RPMI7951 (cell line): ENCODE results near the gene BPNT1. TPM values are rescaled to one million over a fixed set of nuclear protein-coding genes. Genes with fewer than 3 reads are reported as not detected.
A peak's percentile ranks its signal among the peaks of the same experiment; 100 is the strongest.
"Not testable (repeated sequence)": the region's sequence is repeated elsewhere in the genome, so short reads cannot be mapped to it uniquely, and the experiment has no call there.

Source experiments
- DNase-seq: peaks from one replicate; pipeline ENCODE4 v3.0.0-alpha.2; 2012; ENCODE audit warnings: low read depth
- total RNA-seq: library from RNA; depleted of rRNA; stranded (reverse); fragments of >200 nt; shearing (Covaris generic); gene quantifications from 2 replicates; pipeline ENCODE4 v1.2.3, GENCODE V29; 2014; rRNA removed

The BPNT1 gene, protein sequence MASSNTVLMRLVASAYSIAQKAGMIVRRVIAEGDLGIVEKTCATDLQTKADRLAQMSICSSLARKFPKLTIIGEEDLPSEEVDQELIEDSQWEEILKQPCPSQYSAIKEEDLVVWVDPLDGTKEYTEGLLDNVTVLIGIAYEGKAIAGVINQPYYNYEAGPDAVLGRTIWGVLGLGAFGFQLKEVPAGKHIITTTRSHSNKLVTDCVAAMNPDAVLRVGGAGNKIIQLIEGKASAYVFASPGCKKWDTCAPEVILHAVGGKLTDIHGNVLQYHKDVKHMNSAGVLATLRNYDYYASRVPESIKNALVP
- total RNA-seq: 19.3 and 32.3 TPM in 2 replicates

DNA sequence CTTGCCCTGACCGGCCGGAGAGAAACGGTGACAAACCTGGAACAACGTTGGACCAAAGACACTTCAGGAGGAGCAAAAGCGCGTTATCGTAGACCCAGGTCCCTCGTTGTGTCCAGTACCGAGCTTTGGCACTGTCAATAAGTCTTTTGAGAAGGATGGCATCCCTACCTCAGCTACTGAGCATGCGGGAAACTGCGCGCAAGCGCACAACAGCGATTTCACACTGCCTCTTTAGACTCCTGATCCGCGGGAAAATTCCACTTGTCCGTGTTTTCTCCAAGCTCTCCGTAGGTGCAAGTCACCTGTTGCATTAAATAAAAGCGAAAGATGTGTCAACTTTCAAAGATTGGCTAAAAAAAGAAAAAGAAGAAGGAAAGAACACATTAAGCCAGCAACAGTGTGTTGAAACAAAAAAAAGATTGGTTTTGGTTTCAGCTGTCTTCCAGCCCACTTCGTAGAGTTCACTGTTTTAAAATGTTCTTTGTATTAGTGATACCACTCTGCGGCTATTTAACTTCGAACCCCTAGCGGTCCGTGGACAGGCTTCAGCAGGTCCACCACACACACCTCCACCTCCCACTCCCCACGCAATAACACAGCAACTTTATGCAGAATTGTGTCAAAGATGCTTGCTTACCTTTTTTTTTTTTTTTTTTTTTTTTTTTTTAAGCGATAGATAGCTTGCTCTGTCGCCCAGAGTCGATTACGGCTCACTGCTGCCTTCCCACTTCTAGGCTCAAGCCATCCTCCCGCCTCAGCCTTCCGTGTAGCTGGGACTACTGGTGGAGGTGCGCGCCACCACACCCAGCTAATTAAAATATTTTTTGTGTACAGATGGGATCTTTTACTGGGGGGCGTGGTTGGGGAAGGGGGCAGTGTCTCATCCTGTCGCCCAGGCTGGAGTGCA lies at the start of gene BPNT1:
Gene BPNT1, minus strand, starts transcription at position 139 of the 907 bp plus-strand sequence. CDS start 9,942 bp downstream, outside the sequence.
- peak; percentile 88 for DNase-seq

DNA sequence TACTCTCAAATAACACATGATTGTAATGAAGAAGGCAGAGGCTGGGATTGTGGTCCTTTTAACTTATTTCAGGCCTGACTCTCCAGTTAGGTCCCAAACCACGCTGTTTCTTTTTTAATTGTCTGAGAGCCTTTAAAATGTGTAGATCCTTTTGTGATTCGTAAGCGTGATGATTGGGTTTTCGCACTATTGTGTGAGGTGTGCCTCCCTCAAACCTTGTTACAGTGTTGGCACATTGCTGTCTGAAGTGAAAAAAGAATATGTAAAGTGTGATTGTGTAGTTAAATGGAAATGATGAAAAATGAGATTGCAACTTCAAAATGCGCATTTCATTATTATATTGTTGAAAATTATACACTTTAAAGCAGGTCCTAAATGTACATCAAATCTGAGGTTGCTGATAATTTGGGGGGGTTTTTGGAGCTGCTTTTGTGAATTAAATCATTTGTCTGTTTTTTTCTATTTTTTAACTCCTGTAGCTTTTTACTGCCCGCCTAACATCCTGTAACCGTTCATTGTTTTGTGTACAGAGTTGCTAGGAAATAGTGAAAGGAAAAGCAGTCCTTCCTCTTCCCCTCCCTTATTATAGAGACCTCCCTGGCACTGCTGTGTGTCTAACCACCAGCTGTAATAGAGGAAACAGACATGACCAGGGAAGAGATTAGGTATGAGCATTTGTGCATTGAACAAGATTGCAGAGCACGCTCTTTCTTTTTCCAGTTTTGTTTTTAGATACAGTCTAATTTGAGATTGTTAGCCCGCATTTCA lies 47.6 kb upstream of the BPNT1 start:
- DNase-seq: no peak

DNA sequence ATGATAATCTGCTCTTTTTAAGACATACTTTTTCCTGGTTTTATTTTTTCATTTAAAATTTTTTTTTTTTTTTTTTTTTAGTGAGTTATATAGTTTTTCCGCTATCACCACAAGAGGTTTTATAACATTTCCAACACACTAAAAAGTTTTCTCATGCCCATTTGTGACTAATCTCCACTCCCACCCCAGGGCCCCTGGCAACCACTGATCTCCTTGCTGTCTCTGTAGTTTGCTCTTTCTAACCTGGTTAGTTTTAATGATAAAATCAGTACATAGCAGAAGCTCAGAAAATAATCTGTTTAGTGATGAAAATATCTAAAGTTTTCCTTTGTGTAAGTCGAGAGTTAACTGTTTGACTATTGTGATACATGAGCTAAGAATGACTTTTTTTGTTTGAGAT lies 46.2 kb upstream of the BPNT1 start:
- no peak for DNase-seq

DNA sequence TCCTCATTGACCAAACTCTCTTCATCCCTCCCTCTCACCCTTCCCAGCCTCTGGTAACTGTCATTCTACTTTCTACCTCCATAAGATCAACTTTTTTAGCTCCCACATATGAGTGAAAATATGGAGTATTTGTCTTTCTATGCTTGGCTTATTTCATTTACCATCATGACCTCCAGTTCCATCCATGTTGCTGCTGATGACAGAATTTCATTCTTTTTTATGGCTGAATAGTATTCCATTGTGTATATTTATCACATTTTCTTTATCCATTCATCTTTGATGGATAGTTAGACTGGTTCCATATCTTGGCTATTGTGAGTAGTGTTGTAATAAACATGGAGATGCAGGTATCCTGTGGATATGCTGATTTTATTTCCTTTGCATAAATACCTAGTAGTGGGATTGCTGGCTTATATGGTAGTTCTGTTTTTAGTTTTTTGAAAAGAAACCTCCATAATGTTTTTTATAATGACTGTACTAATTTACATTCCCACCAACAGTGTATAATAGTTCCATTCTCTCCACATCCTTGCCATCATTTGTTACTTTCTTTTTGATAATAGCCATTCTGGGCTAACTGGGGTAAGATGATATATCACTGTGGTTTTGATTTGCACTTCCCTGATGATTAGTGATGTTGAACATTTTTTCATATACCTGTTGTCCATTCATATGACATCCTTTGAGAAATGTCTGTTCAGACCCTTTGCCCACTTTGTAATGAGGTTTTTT lies 40.1 kb upstream of the BPNT1 start:
- DNase-seq: no peak

DNA sequence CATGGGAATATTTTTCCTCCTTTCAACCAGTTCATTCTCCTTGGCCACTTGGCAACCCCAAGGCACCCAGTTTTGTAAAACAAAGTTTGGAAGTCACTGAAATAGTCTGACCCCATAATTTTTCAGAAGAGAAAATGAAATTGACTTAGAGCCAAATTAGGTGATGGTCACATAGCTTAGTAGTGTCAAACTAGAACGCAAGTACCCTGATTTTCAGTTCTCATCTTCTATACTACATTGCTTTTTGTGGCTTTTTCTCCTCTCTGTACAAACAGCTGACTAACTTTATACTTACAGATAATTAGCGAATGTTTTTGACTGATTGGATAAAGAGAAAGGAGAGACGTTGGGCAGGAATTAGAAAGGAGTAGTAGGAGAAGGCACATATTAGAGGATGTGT lies 37.5 kb upstream of the BPNT1 start:
- DNase-seq: no peak

DNA sequence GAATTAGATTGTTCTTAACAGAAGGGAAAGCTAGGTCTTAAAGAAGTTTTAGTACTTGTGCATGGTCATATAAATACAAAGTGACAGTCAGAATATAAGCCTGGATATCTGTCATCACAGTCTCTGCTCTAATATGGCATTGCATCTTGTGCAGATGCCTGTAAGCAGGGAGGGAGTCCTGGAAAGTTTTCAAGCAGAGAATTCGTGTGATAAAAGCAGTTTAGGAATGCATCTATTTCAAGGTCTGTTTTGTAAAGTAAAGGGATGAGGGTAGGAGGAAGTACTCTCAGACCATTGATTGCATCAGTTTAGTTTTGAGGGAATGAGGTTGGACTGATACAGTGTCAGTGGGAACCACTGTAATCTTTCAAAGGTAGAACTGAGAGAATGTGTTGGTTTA lies 35.0 kb upstream of the BPNT1 start:
- no peak for DNase-seq

DNA sequence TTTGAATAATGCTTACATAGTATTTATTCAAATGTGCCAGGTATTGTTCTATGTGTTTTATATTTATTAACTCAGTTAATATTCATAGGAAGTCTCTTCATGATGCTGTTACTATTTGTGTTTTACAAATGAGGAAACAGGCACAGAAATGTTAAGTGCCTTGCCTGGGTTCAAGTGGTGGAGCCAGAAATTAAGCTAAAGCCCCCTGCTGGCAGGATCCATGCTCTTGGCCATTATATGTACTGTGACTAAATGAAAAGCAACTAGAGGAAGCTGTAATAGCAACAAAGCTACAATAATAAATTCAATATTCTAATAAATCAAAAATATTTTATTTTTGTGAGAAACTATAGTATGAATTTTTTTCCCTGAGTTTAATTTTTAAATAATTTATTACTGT lies 34.3 kb upstream of the BPNT1 start:
- no peak for DNase-seq

DNA sequence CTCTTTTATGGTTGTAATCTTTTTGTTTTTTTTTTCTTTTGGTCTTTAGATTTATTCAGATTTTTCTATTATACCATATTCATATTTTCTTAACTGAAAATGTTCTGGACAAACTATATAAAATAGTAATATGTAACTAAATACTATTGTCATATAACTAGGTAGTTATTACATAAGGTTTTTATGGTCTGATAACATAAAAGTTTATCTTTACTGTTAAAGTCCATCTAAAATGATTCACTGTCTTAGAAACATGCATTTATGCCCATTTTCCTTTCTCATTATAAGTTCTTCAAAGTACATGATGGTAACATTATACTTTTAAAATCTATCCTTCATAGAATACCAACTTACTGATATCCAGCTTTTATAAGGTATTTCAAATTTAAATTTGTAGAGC lies 33.5 kb upstream of the BPNT1 start:
- no peak for DNase-seq

DNA sequence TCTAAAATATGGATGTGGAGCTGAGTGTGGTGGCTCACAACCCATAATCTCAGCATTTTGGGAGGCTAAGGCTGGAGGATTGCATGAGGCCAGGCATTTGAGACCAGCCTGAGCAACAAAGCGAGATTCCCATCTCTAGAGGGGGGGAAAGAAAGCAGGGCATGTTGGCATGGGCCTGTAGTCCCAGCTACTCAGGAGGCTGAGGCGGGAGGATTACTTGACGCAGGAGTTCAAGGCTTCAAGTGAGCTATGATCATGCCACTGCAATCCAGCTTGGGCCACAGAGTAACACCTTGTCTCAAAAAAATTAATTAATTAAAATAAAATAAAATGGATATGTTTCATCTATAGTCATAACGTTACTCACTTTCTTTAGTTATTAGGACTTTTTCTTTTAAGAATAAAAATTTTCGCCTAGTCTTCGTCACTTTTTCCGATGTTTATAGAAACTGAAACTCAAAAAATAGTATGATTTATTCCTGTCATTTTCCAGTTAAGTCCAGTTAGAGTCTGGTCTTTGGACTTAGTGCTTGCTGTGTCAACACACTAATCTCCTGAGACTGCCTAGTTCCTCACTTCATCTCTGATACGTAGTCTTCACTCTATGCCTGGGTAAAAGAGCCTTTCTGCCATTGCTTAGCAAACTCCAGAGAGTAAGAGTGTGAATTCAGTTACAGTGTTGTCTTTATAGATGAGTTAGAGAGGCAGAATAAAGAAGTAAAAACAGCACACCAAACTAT lies 32.4 kb upstream of the BPNT1 start:
- DNase-seq: no peak

DNA sequence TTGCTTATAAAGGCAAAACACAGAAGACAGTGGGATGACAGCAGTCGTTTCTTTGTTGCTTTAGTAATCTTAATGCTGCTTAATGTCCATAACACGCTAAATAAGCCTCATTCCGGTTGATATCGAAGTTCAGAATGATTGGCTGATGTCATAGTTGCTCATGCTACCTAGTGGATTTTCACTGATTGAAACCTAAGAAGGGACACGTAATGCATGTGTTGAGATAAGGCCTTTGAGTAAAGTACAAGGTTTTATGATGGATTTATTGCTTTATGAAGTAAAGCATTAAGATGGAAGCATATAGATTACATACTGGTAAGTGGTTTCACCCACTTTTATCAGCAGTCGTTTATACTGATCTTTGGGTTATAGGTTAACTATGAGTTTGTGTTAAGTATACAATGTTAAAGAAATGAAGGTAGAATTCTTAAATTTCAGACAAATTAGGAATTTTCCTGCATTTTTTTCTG lies 29.5 kb upstream of the BPNT1 start:
- no peak for DNase-seq

DNA sequence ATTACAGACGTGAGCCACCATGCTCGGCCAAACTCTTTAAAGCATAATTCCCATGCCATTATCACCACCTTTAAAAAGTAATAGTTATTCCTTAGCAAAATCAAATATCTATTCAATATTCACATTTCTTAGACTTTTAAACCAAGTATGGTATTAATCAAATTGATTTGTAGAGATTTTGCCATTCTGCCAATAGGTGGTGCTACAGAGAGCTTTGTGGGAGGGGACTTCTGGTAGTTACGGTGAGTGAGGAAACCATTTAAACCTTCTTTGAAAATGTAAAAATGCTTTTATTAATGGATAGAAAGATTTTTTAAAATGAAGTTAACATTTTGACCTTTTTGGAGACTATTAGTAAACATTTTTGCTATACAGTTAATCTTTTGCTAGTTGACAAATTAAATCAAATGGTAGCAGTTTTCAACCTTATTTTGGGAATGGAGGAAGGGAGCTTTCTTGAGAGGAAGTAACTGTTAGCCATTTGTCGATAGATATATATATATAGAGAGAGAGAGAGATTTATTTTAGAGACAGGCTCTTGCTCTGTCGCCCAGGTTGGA lies 23.6 kb upstream of the BPNT1 start:
- DNase-seq: peak; percentile 34

DNA sequence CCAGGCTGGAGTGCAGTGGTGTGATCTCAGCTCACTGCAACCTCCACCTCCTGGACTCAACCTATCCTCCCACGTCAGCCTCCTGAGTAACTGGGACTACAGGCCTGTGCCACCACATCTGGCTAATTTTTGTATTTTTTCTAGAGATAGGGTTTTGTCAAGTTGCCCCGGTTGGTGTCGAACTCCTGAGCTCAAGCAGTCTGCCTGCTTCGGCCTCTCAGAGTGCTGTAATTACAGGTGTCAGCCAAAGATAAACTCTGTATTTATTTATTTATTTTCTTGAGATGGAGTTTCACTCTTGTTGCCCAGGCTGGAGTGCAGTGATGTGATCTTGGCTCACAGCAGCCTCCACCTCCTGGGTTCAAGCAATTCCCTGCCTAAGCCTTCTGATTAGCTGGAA lies 23.0 kb upstream of the BPNT1 start:
- not testable (repeated sequence) for DNase-seq

DNA sequence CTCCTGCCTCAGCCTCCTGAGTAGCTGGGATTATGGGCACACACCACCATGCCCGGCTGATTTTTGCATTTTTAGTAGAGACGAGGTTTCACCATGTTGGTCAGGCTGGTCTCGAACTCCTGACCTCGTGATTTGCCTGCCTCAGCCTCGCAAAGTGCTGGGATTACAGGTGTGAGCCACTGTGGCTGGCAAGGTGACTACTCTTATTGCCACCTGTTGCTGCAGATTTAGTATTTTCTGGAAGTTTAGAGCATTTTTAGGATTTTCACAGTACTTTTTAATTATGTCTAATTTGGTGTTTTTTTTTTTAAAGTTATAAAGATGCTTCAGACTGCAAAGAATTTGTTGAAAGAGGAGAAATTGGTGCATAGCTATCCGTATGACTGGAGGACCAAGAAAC lies 20.9 kb upstream of the BPNT1 start:
- not testable (repeated sequence) for DNase-seq

DNA sequence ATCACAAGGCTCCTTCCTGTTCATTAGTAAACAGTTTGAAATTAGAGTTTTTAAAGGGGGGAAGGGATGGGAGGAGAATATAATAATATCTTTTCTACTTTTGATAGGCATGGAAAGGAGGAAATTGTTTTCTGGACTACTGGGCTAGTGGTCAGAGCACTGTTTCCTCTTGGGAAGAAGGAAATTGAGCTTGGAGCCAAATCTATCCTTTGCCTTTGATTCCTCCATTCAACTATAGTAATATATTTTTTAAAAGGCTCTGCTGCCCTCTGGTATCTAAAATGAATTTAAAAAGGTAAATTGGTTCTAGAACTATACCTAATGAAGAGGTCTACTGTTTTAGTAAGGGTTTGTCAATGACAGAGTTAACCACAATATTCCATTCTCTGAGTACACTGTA lies 10.2 kb upstream of the BPNT1 start:
- DNase-seq: no peak

DNA sequence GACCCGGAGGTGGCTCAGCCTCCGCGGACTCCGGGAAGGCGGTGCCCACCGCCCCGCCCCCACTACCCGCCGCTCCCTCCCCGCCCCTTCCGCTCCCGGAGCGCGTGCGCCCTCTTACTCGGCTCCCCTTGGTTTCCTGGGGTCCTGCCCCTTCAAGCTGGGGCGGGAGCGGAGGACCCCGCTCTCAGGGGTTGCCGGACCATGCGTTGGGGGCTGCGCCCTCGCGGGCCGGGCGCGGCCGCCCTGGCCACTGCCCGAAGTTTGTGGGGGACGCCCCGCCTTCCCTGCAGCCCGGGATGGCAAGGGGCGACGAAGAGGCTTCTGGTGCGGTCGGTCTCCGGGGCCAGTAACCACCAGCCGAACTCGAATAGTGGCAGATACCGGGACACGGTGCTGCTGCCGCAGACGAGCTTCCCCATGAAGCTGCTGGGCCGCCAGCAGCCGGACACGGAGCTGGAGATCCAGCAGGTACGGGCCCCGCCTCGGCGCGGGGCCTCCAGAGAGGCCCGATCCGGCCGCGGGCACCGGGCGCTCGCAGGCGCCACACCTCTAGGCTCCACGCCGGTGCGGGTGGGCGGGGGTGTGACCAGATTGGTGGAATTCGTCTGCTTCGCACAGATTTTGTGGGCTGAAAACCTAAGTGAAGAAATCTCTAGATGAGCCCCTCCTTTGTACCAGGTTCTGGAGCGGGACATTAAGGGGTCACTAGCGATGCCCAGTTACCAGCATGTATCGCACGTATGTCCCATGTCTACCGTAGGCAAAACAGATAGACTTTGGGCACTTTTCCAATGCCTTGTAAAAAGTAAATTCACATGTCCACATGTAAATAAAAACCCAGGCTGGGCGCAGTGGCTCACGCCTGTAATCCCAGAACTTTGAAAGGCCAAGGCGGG lies 4.7 kb upstream of the BPNT1 start, which contains the start of gene IARS2:
Gene IARS2, plus strand, starts transcription at position 117 of the 896 bp plus-strand sequence. Its CDS starts 85 bp downstream, at position 202.
- DNase-seq: peak; percentile 80

DNA sequence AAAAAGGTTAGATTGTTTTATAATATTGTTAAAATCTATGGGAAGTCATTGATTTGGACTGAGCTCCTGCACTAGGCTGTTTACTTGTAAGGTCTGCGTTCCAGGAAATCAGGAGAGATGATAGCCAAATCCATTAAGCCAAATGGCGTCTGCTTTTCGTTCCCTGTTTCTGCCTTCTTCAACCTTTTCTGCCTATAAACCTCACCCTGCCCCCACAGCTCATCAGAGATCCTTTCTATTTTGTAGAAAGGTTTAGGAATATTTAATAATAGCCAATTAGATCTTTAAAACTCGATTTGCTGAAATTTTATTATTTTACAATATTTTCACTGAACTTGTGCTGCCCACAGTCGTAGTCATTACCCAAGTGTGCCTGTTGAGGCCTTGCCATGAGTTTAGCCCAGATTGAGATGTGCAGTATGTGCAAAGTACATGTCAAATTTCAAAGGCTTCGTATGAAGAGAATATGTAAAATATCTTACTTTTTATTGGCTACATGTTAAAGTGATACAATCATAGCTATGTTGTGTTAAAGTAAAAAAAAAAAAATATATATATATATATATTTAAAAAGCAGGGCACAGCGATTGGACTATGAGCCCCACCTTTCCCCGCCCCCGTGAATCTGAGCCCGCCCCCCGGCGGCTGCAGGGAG lies 3.9 kb upstream of the BPNT1 start:
- no peak for DNase-seq

DNA sequence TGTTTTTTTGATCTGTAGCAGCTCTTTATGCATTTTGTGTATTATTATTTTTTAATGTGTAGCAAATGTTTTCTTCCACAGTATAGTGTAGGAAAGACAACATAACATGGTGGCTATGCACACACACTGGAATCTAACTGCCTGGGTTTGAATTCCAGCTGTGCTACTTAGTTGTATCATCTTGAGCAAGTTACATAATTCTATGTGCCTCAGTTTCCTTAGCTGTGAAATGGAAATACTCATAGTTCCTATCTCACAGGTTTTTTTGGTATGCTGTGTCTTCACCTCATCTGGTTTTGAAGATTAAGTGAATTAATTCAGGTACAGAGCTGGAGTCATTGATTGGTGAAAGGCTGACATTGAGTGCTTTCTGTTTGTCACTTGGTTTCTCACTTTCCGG lies 3.1 kb upstream of the BPNT1 start:
- DNase-seq: no peak

DNA sequence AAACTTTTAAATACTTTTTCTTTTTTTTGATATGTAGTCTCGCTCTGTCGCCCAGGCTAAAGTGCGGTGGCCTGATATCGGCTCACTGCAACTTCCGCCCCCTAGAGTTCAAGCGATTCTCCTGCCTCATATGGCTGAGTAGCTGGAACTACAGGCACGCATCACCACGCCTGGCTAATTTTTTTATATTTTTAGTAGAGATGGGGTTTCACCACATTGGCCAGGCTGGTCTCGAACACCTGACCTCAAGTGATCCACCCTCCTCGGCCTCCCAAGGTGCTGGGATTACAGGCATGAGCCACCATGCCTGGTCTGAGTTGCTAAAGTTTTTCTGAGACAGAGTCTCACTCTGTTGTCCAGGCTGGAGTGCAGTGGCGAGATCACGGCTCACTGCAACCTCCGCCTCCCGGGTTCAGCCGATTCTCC lies 3.3 kb downstream of the BPNT1 start:
- not testable (repeated sequence) for DNase-seq

DNA sequence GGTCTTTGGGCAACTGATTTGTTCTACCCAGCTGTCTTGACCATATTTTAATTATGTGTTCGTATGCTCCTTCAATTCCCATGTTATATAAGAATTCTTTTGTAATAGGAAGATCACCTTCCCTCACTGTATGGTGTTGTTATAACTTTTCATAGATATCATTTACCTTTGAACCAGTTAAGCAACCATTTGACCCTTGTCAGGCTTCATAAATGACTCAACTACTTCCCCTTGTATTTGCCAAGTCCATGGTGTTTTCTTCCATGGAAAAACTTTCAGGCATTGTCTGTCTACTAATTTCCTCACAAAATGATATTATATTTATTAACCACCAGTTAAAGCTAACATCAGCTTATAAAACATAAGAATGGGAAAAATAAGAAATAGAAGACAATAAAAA lies 5.1 kb downstream of the BPNT1 start:
- DNase-seq: no peak
